ENCODE results near the gene ECM1. TPM values are rescaled to one million over a fixed set of nuclear protein-coding genes. Genes with fewer than 3 reads are reported as not detected.
A peak's percentile ranks its signal among the peaks of the same experiment; 100 is the strongest.

The ECM1 gene
- total and polyA plus RNA-seq, 2 of the 8 experiments (the other 6 are each of a cell fraction or from before 2014, with no cell fraction given) = 0.95 to 0.98 TPM

- Histone ChIP-seq H3K14ac (ENCODE audit: insufficient read length) (no peak overlapping the region), H3K23me2 (ENCODE audit: low read depth, low read length) (peaks cover 5% of the 10 kb centered on the region; the same call in 1 of the 2 replicates), H3K18ac (ENCODE audit: extremely low read depth, low read length) (no peak overlapping the region), H2BK120ac (replicated peaks; ENCODE audit: low read depth, low read length) (no peak overlapping the region), H4K20me1 (replicated peaks in 1 of 2; ENCODE audit: control insufficient read depth in 1 of 2, insufficient read depth in 2 of 2, low read length in 2 of 2) (peaks cover 1 to 4% of the 10 kb centered on the region in 2 experiments), H3K27me3 (replicated peaks in 1 of 4; ENCODE audit: control insufficient read depth in 3 of 4, extremely low read depth in 1 of 4, insufficient read depth in 3 of 4, low read length in 3 of 4) (peaks cover 0 to 14% (median 7%) of the 10 kb centered on the region in 4 experiments; a peak in 5 of 7 replicates), H2BK15ac (ENCODE audit: low read length) (no peak overlapping the region), H3K4me2 (ENCODE audit: insufficient read depth in 1 of 2, low read depth in 2 of 2, low read length in 2 of 2) (no peak overlapping the region), H3K4ac (replicated peaks; ENCODE audit: insufficient read length, low read depth, low read length) (no peak overlapping the region), H3K23ac (ENCODE audit: insufficient read length) (no peak overlapping the region), H3K36me3 (ENCODE audit: control insufficient read depth in 2 of 4, insufficient read depth in 4 of 4, low read length in 3 of 4) (peaks cover 0 to 4% (median 2%) of the 10 kb centered on the region in 4 experiments; a peak in 2 of 8 replicates), H3K9ac (replicated peaks in 1 of 4; ENCODE audit: extremely low read depth in 1 of 4, low read depth in 3 of 4, low read length in 3 of 4) (no peak overlapping the region), H2AFZ (ENCODE audit: low read length) (no peak overlapping the region), H3K27ac (ENCODE audit: low read depth, low read length) (no peak overlapping the region), H3K79me1 (ENCODE audit: low read depth, low read length) (0 out of 2 replicates have a peak, but pooled peaks cover 3% of the 10 kb centered on the region), H2BK12ac (ENCODE audit: low read depth, low read length) (no peak overlapping the region), H4K91ac (replicated peaks; ENCODE audit: insufficient read length, low read length) (no peak overlapping the region), H3K79me2 (ENCODE audit: control insufficient read depth in 1 of 2, insufficient read depth in 2 of 2, low read length in 2 of 2) (no peaks in the 10 kb centered on the region), H3K4me3 (ENCODE audit: extremely low read depth in 1 of 4, insufficient read depth in 2 of 4, low read depth in 3 of 4, low read length in 4 of 4) (no peak overlapping the region), H3K4me1 (replicated peaks in 1 of 4; ENCODE audit: control insufficient read depth in 3 of 4, insufficient read depth in 4 of 4, low read length in 3 of 4) (peaks cover 2 to 21% (median 12%) of the 10 kb centered on the region in 4 experiments), H2AK5ac (ENCODE audit: low read depth, low read length) (no peak overlapping the region), H3K9me3 (ENCODE audit: insufficient read depth in 2 of 2, low read depth in 1 of 2, low read length in 1 of 2) (no peaks in the 10 kb centered on the region), H2BK5ac (ENCODE audit: low read depth, low read length) (0 out of 2 replicates have a peak overlapping the region, but pooled peaks have one; percentile 15), H4K8ac (ENCODE audit: extremely low read depth, insufficient read depth, low read length) (no peak overlapping the region), H4K5ac (ENCODE audit: insufficient read length, low read depth, low read length) (no peak overlapping the region), H3K56ac (replicated peaks; ENCODE audit: insufficient read length, low read depth, low read length) (no peak overlapping the region), H2BK20ac (ENCODE audit: low read length) (no peak overlapping the region)
- FAIRE-seq (no peak), DNase-seq (ENCODE audit: low read depth in 1 of 2, low spot score in 2 of 2) (no peak)
- WGBS, 2 experiments (ENCODE audit: extremely low coverage in 1 of 2, insufficient coverage in 1 of 2, insufficient read length in 1 of 2, insufficient replicate concordance in 2 of 2, low coverage in 1 of 2, low lambda C conversion rate in 2 of 2, missing lambda C conversion rate in 1 of 2) = 94% methylated on average over 5 of the region's 12 CpGs; no CpG with 5 or more reads in 1 of the 2 experiments
- ChIA-PET POLR2A (ENCODE audit: partially characterized antibody) (interaction anchor here (1.2 to 43.7 kb wide), 6 partner anchors 8 to 292 kb away, joined by 3 to 1380 read pairs (median 43); partner anchors contain the start of genes ENSA, MCL1 and RPRD2), CTCF (ENCODE audit: partially characterized antibody) (interaction anchor here (1.0 to 1.4 kb wide), 3 partner anchors 16 to 21 kb away, joined by 3 to 11 read pairs (median 5); no protein-coding TSS in a partner anchor)
- TF ChIP-seq RNF2 (IDR thresholded peaks at IDR 0.05; ENCODE audit: borderline replicate concordance, low read depth, low read length, missing control alignments, poor library complexity, severe bottlenecking) = no peak
- no peak for TF ChIP-seq SP1 (IDR thresholded peaks at IDR 0.05; ENCODE audit: low read depth, low read length)
- TF ChIP-seq POLR2AphosphoS5 (IDR thresholded peaks at IDR 0.05; ENCODE audit: low read depth, low read length) = no peak
- no peak for TF ChIP-seq CBX8 (IDR thresholded peaks at IDR 0.05; ENCODE audit: borderline replicate concordance, low read depth, low read length)
- TF ChIP-seq SIRT6 (IDR thresholded peaks at IDR 0.05; ENCODE audit: low read length) = no peak
- TF ChIP-seq KDM5A (IDR thresholded peaks at IDR 0.05; ENCODE audit: low read length) = no peak
These were observed 45.0 kb downstream of the ECM1 start for GRCh38 chr1:150552911-150553289.
